ENCODE results near the gene DEDD. TPM values are rescaled to one million over a fixed set of nuclear protein-coding genes. Genes with fewer than 3 reads are reported as not detected.
A peak's percentile ranks its signal among the peaks of the same experiment; 100 is the strongest.

The DEDD gene
- total and polyA plus RNA-seq, 2 of the 13 experiments (the other 11 are each of a cell fraction or from before 2014, with no cell fraction given) = 12.6 to 27.8 TPM

- TF ChIP-seq KIAA2018 (CRISPR knock-in tag; IDR thresholded peaks at IDR 0.05; ENCODE audit: borderline replicate concordance) = no peak
- no peak for TF ChIP-seq ISX (CRISPR knock-in tag; conservative IDR thresholded peaks at IDR 0.05)
- TF ChIP-seq ZNF253 (CRISPR knock-in tag; IDR thresholded peaks at IDR 0.05; ENCODE audit: borderline replicate concordance) = no peak
- no peak for TF ChIP-seq ATRX (CRISPR knock-in tag; IDR thresholded peaks at IDR 0.05; ENCODE audit: borderline replicate concordance)
- TF ChIP-seq, protein P1, sequence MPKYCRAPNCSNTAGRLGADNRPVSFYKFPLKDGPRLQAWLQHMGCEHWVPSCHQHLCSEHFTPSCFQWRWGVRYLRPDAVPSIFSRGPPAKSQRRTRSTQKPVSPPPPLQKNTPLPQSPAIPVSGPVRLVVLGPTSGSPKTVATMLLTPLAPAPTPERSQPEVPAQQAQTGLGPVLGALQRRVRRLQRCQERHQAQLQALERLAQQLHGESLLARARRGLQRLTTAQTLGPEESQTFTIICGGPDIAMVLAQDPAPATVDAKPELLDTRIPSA (CRISPR knock-in tag; IDR thresholded peaks at IDR 0.05; ENCODE audit: borderline replicate concordance) = no peak
- no peak for TF ChIP-seq AHR (CRISPR knock-in tag; IDR thresholded peaks at IDR 0.05)
- TF ChIP-seq TP53 (CRISPR knock-in tag; conservative IDR thresholded peaks at IDR 0.05) = no peak
- no peak for TF ChIP-seq HMGA1 (CRISPR knock-in tag; conservative IDR thresholded peaks at IDR 0.05)
- TF ChIP-seq, protein P2, sequence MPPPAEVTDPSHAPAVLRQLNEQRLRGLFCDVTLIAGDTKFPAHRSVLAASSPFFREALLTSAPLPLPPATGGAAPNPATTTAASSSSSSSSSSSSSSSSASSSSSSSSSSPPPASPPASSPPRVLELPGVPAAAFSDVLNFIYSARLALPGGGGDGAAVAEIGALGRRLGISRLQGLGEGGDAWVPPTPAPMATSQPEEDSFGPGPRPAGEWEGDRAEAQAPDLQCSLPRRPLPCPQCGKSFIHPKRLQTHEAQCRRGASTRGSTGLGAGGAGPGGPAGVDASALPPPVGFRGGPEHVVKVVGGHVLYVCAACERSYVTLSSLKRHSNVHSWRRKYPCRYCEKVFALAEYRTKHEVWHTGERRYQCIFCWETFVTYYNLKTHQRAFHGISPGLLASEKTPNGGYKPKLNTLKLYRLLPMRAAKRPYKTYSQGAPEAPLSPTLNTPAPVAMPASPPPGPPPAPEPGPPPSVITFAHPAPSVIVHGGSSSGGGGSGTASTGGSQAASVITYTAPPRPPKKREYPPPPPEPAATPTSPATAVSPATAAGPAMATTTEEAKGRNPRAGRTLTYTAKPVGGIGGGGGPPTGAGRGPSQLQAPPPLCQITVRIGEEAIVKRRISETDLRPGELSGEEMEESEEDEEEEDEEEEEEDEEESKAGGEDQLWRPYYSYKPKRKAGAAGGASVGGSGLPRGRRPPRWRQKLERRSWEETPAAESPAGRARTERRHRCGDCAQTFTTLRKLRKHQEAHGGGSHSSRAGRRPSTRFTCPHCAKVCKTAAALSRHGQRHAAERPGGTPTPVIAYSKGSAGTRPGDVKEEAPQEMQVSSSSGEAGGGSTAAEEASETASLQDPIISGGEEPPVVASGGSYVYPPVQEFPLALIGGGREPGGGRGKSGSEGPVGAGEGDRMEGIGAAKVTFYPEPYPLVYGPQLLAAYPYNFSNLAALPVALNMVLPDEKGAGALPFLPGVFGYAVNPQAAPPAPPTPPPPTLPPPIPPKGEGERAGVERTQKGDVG (CRISPR knock-in tag; IDR thresholded peaks at IDR 0.05; ENCODE audit: borderline replicate concordance) = no peak
- peak; percentile 77; the same call in 1 of the 2 replicates for TF ChIP-seq KDM5B (CRISPR knock-in tag; IDR thresholded peaks at IDR 0.05; ENCODE audit: borderline replicate concordance)
- no peak for TF ChIP-seq ZNF17 (CRISPR knock-in tag; IDR thresholded peaks at IDR 0.05)
- TF ChIP-seq ONECUT2 (CRISPR knock-in tag; IDR thresholded peaks at IDR 0.05) = no peak
- TF ChIP-seq TARDBP (CRISPR knock-in tag; IDR thresholded peaks at IDR 0.05) = no peak
- TF ChIP-seq ZNF230 (CRISPR knock-in tag; IDR thresholded peaks at IDR 0.05) = 0 out of 2 replicates have a peak, but pooled peaks have one; percentile 31
- no peak for TF ChIP-seq MZF1 (CRISPR knock-in tag; IDR thresholded peaks at IDR 0.05; ENCODE audit: borderline replicate concordance)
- no peak for TF ChIP-seq ATF7-NPFF (CRISPR knock-in tag; IDR thresholded peaks at IDR 0.05; ENCODE audit: low read depth)
- no peak for TF ChIP-seq ZNF343 (CRISPR knock-in tag; IDR thresholded peaks at IDR 0.05)
- no peak for TF ChIP-seq ZSCAN22 (CRISPR knock-in tag; IDR thresholded peaks at IDR 0.05)
These were observed 26.8 kb upstream of the DEDD start, which contains the start of gene USP21 (continued) for GRCh38 chr1:161159087-161159912.

Measured in HepG2 (cell line).